ENCODE results near the gene CFAP20. TPM values are rescaled to one million over a fixed set of nuclear protein-coding genes. Genes with fewer than 3 reads are reported as not detected.

CFAP20 gene
- total RNA-seq, 4 donors from 2014 or later, result 28.6 to 85.4 (median 60.7) TPM

GRCh38 chr16:58125781-58126335, 3.3 kb downstream of the CFAP20 start:
- WGBS, result 56% methylated on average over 10 of the region's 10 CpGs
- Histone ChIP-seq H3K27ac (peak overlapping the region; percentile 71), H3K4me3 (no peak overlapping the region), H3K4me1 (peaks cover 66% of the 10 kb centered on the region), H3K27me3 (no peaks in the 10 kb centered on the region), H3K9me3 (no peaks in the 10 kb centered on the region), H3K36me3 (no peaks in the 10 kb centered on the region)
- peak in 1 of 2 donors; percentile 33 for DNase-seq (ENCODE audit: low spot score in 2 of 2)
- TF ChIP-seq POLR2AphosphoS5 (IDR thresholded peaks at IDR 0.05) (no peak), EP300 (IDR thresholded peaks at IDR 0.05) (no peak), POLR2A (IDR thresholded peaks at IDR 0.05) (no peak)
- TF ChIP-seq, protein P1, sequence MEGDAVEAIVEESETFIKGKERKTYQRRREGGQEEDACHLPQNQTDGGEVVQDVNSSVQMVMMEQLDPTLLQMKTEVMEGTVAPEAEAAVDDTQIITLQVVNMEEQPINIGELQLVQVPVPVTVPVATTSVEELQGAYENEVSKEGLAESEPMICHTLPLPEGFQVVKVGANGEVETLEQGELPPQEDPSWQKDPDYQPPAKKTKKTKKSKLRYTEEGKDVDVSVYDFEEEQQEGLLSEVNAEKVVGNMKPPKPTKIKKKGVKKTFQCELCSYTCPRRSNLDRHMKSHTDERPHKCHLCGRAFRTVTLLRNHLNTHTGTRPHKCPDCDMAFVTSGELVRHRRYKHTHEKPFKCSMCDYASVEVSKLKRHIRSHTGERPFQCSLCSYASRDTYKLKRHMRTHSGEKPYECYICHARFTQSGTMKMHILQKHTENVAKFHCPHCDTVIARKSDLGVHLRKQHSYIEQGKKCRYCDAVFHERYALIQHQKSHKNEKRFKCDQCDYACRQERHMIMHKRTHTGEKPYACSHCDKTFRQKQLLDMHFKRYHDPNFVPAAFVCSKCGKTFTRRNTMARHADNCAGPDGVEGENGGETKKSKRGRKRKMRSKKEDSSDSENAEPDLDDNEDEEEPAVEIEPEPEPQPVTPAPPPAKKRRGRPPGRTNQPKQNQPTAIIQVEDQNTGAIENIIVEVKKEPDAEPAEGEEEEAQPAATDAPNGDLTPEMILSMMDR (IDR thresholded peaks at IDR 0.05), result no peak

DNA sequence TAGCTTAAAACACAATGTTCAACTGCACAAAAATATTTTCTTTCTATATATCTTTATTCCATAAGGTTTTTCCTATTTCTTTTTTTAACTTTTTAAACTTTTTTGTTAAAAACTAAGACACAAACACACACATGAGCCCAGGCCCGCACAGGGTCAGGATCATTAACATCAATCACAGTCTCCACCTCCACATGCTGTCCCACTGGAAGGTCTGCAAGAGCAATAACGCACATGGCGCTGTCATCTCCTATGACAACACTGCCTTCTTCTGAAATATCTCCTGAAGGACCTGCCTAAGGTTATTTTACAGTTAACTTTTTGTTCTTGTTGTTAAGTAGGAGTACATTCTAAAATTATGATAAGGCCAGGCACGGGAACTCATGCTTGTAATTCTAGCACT, 4.1 kb downstream of the CFAP20 start:
- H3K4me1 ChIP-seq, result peaks cover 74% of the 10 kb centered on the region
- no peaks in the 10 kb centered on the region for H3K27me3 ChIP-seq
- no peak overlapping the region for H3K4me3 ChIP-seq
- TF ChIP-seq POLR2A (IDR thresholded peaks at IDR 0.05) (no peak), POLR2AphosphoS5 (IDR thresholded peaks at IDR 0.05) (no peak), EP300 (IDR thresholded peaks at IDR 0.05) (no peak)
- TF ChIP-seq, protein P1 (IDR thresholded peaks at IDR 0.05), result no peak
- no peaks in the 10 kb centered on the region for H3K9me3 ChIP-seq
- WGBS, result 84% methylated on average over 4 of the region's 4 CpGs
- no peak overlapping the region for H3K27ac ChIP-seq
- DNase-seq (ENCODE audit: low spot score in 2 of 2), result peak in 1 of 2 donors; percentile 18
- no peaks in the 10 kb centered on the region for H3K36me3 ChIP-seq

DNA sequence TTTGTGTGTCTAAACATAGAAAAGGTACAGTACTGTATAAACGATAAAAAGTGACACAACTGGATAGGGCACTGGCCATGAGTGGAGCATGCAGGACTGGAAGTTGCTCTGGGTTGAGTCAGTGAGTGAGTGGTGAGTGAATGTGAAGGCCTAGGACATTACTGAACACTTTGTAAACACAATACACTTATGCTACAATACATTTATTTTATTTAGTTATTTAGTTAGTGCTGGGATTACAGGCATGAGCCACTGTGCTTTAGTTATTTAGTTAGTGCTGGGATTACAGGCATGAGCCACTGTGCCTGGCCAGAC, 4.6 kb downstream of the CFAP20 start:
- Histone ChIP-seq H3K4me3 (no peak overlapping the region), H3K4me1 (peaks cover 73% of the 10 kb centered on the region), H3K36me3 (no peaks in the 10 kb centered on the region), H3K27ac (no peak overlapping the region), H3K27me3 (no peaks in the 10 kb centered on the region), H3K9me3 (no peaks in the 10 kb centered on the region)
- 19% methylated on average over 1 of the region's 1 CpG for WGBS
- TF ChIP-seq, protein P1 (IDR thresholded peaks at IDR 0.05), result no peak
- no peak for TF ChIP-seq POLR2A (IDR thresholded peaks at IDR 0.05)
- no peak for TF ChIP-seq EP300 (IDR thresholded peaks at IDR 0.05)
- no peak for TF ChIP-seq POLR2AphosphoS5 (IDR thresholded peaks at IDR 0.05)
- DNase-seq (ENCODE audit: low spot score in 2 of 2), result no peak

DNA sequence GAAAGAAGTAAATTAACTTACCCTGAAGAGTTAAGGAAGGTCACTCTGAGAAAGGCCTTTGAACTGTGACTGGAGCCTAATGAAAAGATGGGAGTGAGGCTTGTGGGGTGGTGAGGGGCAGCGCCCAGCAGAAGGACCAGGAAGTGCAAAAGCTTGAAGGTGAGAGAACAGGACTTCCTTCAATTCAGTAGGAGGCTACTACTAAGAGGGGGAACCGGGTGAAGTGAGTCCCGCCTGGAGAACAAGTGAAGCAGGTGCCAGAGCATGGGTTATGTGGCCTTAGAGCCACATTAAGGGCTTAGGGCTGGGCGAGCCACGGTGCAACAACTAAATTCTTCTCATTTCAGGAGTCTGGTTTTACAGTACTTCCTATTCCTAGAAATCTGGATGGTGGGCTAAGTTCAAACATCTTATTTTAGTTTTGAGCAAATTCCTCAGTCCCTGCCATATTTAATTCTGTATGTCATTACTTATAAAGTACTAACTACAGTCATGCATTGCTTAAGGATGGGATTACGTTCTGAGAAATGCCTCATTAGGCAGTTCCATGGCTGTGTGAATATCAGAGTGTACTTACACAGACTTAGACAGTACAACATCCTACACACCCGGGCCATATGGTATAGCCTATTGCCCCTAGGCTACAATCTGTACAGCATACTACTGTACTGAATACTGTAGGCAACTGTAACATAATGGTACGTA, 5.1 kb downstream of the CFAP20 start:
- Histone ChIP-seq H3K4me3 (no peak overlapping the region), H3K9me3 (no peaks in the 10 kb centered on the region), H3K4me1 (peaks cover 73% of the 10 kb centered on the region), H3K27me3 (no peaks in the 10 kb centered on the region), H3K27ac (no peak overlapping the region), H3K36me3 (no peaks in the 10 kb centered on the region)
- no peak for TF ChIP-seq POLR2AphosphoS5 (IDR thresholded peaks at IDR 0.05)
- no peak for TF ChIP-seq EP300 (IDR thresholded peaks at IDR 0.05)
- DNase-seq (ENCODE audit: low spot score in 2 of 2), result peak in 1 of 2 donors; percentile 22
- 60% methylated on average over 8 of the region's 8 CpGs for WGBS

- H3K27me3 ChIP-seq, result no peaks in the 10 kb centered on the region
- DNase-seq (ENCODE audit: low spot score in 2 of 2), result peak in 1 of 2 donors; percentile 32
- H3K36me3 ChIP-seq, result peaks cover 4% of the 10 kb centered on the region
- H3K4me3 ChIP-seq, result no peak overlapping the region
- peak overlapping the region; percentile 22 for H3K27ac ChIP-seq
- peaks cover 49% of the 10 kb centered on the region for H3K4me1 ChIP-seq
- 29% methylated on average over 6 of the region's 6 CpGs for WGBS
- H3K9me3 ChIP-seq, result no peaks in the 10 kb centered on the region
- no peak for TF ChIP-seq POLR2AphosphoS5 (IDR thresholded peaks at IDR 0.05)
- TF ChIP-seq EP300 (IDR thresholded peaks at IDR 0.05), result no peak
- TF ChIP-seq, protein P1 (IDR thresholded peaks at IDR 0.05), result no peak
- TF ChIP-seq POLR2A (IDR thresholded peaks at IDR 0.05), result no peak
Measured at GRCh38 chr16:58121132-58121531, 8.0 kb downstream of the CFAP20 start.

Data from suprapubic skin (tissue), 4 donors.